ENCODE results near the gene C1orf141.
"Not testable (repeated sequence)": the region's sequence is repeated elsewhere in the genome, so short reads cannot be mapped to it uniquely, and the experiment has no call there.

C1orf141 gene

GRCh38 chr1:67143966-67144365 lies 9.2 kb upstream of the C1orf141 start:
- H3K27ac ChIP-seq, result no peak overlapping the region
- TF ChIP-seq CTCF (IDR thresholded peaks at IDR 0.05) (no peak), ZFX (IDR thresholded peaks at IDR 0.05; ENCODE audit: borderline replicate concordance) (no peak)

GRCh38 chr1:67142931-67143330 lies 8.2 kb upstream of the C1orf141 start:
- TF ChIP-seq CTCF (IDR thresholded peaks at IDR 0.05) (no peak), ZFX (IDR thresholded peaks at IDR 0.05; ENCODE audit: borderline replicate concordance) (no peak)
- H3K27ac ChIP-seq, result no peak overlapping the region

- H3K27ac ChIP-seq, result not testable (repeated sequence)
Measured at GRCh38 chr1:67141832-67142231, 7.1 kb upstream of the C1orf141 start.

- H3K27ac ChIP-seq, result peak overlapping the region; percentile 86; the same call in 1 of the 2 replicates
- TF ChIP-seq CTCF (IDR thresholded peaks at IDR 0.05) (no peak), ZFX (IDR thresholded peaks at IDR 0.05; ENCODE audit: borderline replicate concordance) (no peak)
Measured at GRCh38 chr1:67140460-67140859, 5.7 kb upstream of the C1orf141 start.

GRCh38 chr1:67138813-67139499 lies 4.2 kb upstream of the C1orf141 start:
- no peak for TF ChIP-seq CTCF (IDR thresholded peaks at IDR 0.05)
- H3K27ac ChIP-seq, result peak overlapping the region; percentile 86

GRCh38 chr1:67137307-67137753 lies 2.6 kb upstream of the C1orf141 start:
- H3K27ac ChIP-seq, result no peak overlapping the region
- no peak for TF ChIP-seq CTCF (IDR thresholded peaks at IDR 0.05)
- TF ChIP-seq ZFX (IDR thresholded peaks at IDR 0.05; ENCODE audit: borderline replicate concordance), result no peak

- no peak for TF ChIP-seq CTCF (IDR thresholded peaks at IDR 0.05)
- no peak for TF ChIP-seq ZFX (IDR thresholded peaks at IDR 0.05; ENCODE audit: borderline replicate concordance)
- no peak overlapping the region for H3K27ac ChIP-seq
Measured at GRCh38 chr1:67135354-67135753, 584 bp upstream of the C1orf141 start.

GRCh38 chr1:67133177-67133576 lies 1.6 kb downstream of the C1orf141 start:
- H3K27ac ChIP-seq, result no peak overlapping the region
- TF ChIP-seq CTCF (IDR thresholded peaks at IDR 0.05), result no peak
- TF ChIP-seq ZFX (IDR thresholded peaks at IDR 0.05; ENCODE audit: borderline replicate concordance), result no peak

All from 22Rv1 (cell line).